SK-N-SH (cell line): ENCODE results near the gene CELSR2. TPM values are rescaled to one million over a fixed set of nuclear protein-coding genes. Genes with fewer than 3 reads are reported as not detected.
"Not testable (repeated sequence)": the region's sequence is repeated elsewhere in the genome, so short reads cannot be mapped to it uniquely, and the experiment has no call there.

Experiments
- CTCF ChIA-PET: fragments of 300-600, 350-600 bp; formaldehyde crosslinking; extraction: SDS; loops from one replicate; lab custom pipeline; 2021; lab: Yijun Ruan, JAX
- POLR2A ChIA-PET: fragments of 350-600 bp; sonication (Branson Sonifier 250); formaldehyde crosslinking; extraction: SDS; loops from one replicate; lab custom pipeline; 2020; ENCODE audit warnings: antibody characterized with exemption, inconsistent platforms; lab: Yijun Ruan, JAX
- DNase-seq: peaks from one replicate; pipeline ENCODE4 v3.0.0; 2012
- H2AFZ ChIP-seq: fragments of 200-600 bp; sonication (generic); 2 replicates; pipeline ENCODE4 v1.8.1; 2016; ENCODE audit warnings: antibody characterized with exemption, mild to moderate bottlenecking, low read depth
- H3F3A ChIP-seq: fragments of 200-600 bp; sonication (generic); replicated peaks from 2 replicates; pipeline ENCODE3; 2016; ENCODE audit warnings: antibody characterized with exemption, mild to moderate bottlenecking; ENCODE audit not compliant: insufficient read depth
- H3K27ac ChIP-seq, 2 experiments: fragments of 200-500 bp in 1 of 2; fragments of 200-600 bp in 1 of 2; sonication (Bioruptor generic) in 1 of 2; sonication (generic), shearing (Covaris generic) in 1 of 2; 2 replicates each; pipeline versions ENCODE4 v1.5.1 to v1.6.1; 2014 to 2016; ENCODE audit warnings: low read depth in 2 of 2, inconsistent platforms in 1 of 2, low read length in 1 of 2, mild to moderate bottlenecking in 1 of 2, mixed read lengths in 1 of 2
- H3K27me3 ChIP-seq: fragments of 200-600 bp; sonication (generic), shearing (Covaris generic); 2 replicates; pipeline ENCODE4 v1.6.1; 2016; ENCODE audit warnings: mixed run types; ENCODE audit not compliant: insufficient read depth
- H3K36me3 ChIP-seq, 2 experiments: fragments of 200-500 bp in 1 of 2; fragments of 200-600 bp in 1 of 2; sonication (Bioruptor generic) in 1 of 2; sonication (generic) in 1 of 2; replicated peaks in 1 of 2; 2 replicates each; pipeline versions ENCODE3 to v1.5.1; 2014 to 2016; ENCODE audit warnings: low read length in 1 of 2, mild to moderate bottlenecking in 1 of 2; ENCODE audit not compliant: insufficient read depth in 2 of 2, control insufficient read depth in 1 of 2
- H3K4me1 ChIP-seq, 2 experiments: fragments of 200-500 bp in 1 of 2; fragments of 200-600 bp in 1 of 2; sonication (Bioruptor generic) in 1 of 2; sonication (generic), shearing (Covaris generic) in 1 of 2; 2 replicates each; pipeline versions ENCODE4 v1.5.1 to v1.6.1; 2014 to 2016; ENCODE audit warnings: low read depth in 1 of 2, low read length in 1 of 2, mixed run types in 1 of 2; ENCODE audit not compliant: insufficient read depth in 2 of 2, control insufficient read depth in 1 of 2
- H3K4me2 ChIP-seq: fragments of 200-600 bp; sonication (generic), shearing (Covaris generic); 2 replicates; pipeline ENCODE4 v1.6.1; 2017; ENCODE audit warnings: mixed run types
- H3K4me3 ChIP-seq, 2 experiments: fragments of 200-500 bp in 1 of 2; fragments of 200-600 bp in 1 of 2; sonication (Bioruptor generic) in 1 of 2; sonication (generic), shearing (Covaris generic) in 1 of 2; 2 replicates each; pipeline versions ENCODE4 v1.5.1 to v1.8.1; 2014 to 2016; ENCODE audit warnings: low read depth in 2 of 2, inconsistent platforms in 1 of 2, low read length in 1 of 2, mild to moderate bottlenecking in 1 of 2, mixed read lengths in 1 of 2, moderate library complexity in 1 of 2
- H3K79me2 ChIP-seq: fragments of 200-600 bp; sonication (generic); 2 replicates; pipeline ENCODE4 v1.8.1; 2017; ENCODE audit warnings: mild to moderate bottlenecking; ENCODE audit not compliant: insufficient read depth
- H3K9ac ChIP-seq: fragments of 200-600 bp; sonication (generic); 2 replicates; pipeline ENCODE4 v1.6.1; 2017; ENCODE audit warnings: mixed run types
- H3K9me2 ChIP-seq: fragments of 200-600 bp; sonication (generic); 2 replicates; pipeline ENCODE4 v1.6.1; 2017; ENCODE audit warnings: mixed run types
- H3K9me3 ChIP-seq: fragments of 200-600 bp; sonication (generic); 2 replicates; pipeline ENCODE4 v1.6.1; 2017; ENCODE audit warnings: mixed run types, mild to moderate bottlenecking, moderate library complexity
- H4K20me1 ChIP-seq: fragments of 200-600 bp; sonication (generic); 2 replicates; pipeline ENCODE4 v1.6.1; 2017; ENCODE audit warnings: mild to moderate bottlenecking, mixed run types; ENCODE audit not compliant: insufficient read depth
- CHD2 ChIP-seq: fragments of 150-350 bp; IDR thresholded peaks from 2 replicates; pipeline ENCODE4 v1.6.1; 2018; ENCODE audit warnings: low read length; ENCODE audit not compliant: partially characterized antibody
- FOSL2 ChIP-seq: IDR thresholded peaks from 2 replicates; pipeline ENCODE4 v1.4.0; 2012; ENCODE audit warnings: low read depth, mild to moderate bottlenecking, moderate library complexity, borderline replicate concordance
- FOXJ3 ChIP-seq: sonication (generic); formaldehyde crosslinking; IDR thresholded peaks from 2 replicates; pipeline ENCODE4 v1.5.1; 2020; ENCODE audit warnings: mild to moderate bottlenecking, missing genetic modification reagents
- GATA2 ChIP-seq: sonication (generic); formaldehyde crosslinking; IDR thresholded peaks from 2 replicates; pipeline ENCODE4 v1.5.0; 2020; ENCODE audit warnings: mild to moderate bottlenecking, missing genetic modification reagents
- JUND ChIP-seq: IDR thresholded peaks from 2 replicates; pipeline ENCODE4 v1.4.0; 2012
- MEF2A ChIP-seq: IDR thresholded peaks from 2 replicates; pipeline ENCODE4 v1.4.0; 2012; ENCODE audit warnings: low read depth, borderline replicate concordance
- MXI1 ChIP-seq: IDR thresholded peaks from 2 replicates; pipeline ENCODE4 v1.6.1; 2012; ENCODE audit warnings: mild to moderate bottlenecking, low read depth, low read length, improper control_type of control experiment
- NFIC ChIP-seq: IDR thresholded peaks from 2 replicates; pipeline ENCODE4 v1.4.0; 2012; ENCODE audit warnings: borderline replicate concordance
- TCF12 ChIP-seq: IDR thresholded peaks from 2 replicates; pipeline ENCODE4 v1.4.0; 2012
- WGBS: methylation state at CpG from one replicate; pipeline ENCODE4 v1.1.6; 2017; ENCODE audit warnings: low lambda C conversion rate; 5-methylcytosine and 5-hydroxymethylcytosine counted together
- polyA plus RNA-seq, 3 experiments: library from polyadenylated mRNA; depleted of rRNA; stranded (reverse); fragments of >200 nt; gene quantifications; 2 replicates each; pipeline ENCODE4 v1.2.3, GENCODE V29; 2012
- TF ChIP-seq, protein P1 (sequence below): IDR thresholded peaks from 2 replicates; pipeline ENCODE4 v1.4.0; 2012; ENCODE audit warnings: low read depth
- TF ChIP-seq, protein P2 (sequence below): IDR thresholded peaks from 2 replicates; pipeline ENCODE4; 2012
- TF ChIP-seq, protein P3 (sequence below): fragments of 150-350 bp; IDR thresholded peaks from 2 replicates; pipeline ENCODE4 v1.6.1; 2017; ENCODE audit warnings: antibody characterized with exemption, low read length, low read depth, borderline replicate concordance

CELSR2 gene
- polyA plus RNA-seq, 1 of the 3 experiments (the other 2 are of a cell fraction): 3.5 TPM

DNA sequence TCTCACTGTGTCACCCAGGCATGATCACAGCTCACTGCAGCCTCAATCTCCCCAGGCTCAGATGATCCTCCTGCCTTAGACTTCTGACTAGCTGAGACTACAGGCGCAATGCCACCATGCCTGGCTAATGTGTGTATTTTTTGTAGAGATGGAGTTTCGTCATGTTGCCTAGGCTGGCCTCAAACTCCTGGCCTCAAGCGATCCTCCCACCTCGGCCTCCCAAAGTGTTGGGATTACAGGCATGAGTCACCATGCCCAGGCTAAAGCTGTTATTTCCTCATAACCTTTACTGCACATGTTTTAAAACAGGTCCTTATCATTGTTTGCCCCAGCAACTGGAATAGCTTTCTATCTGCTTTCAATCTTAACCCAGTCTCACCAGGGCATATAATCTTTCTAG, 32.7 kb upstream of the CELSR2 start:
- H3K27ac ChIP-seq: peak overlapping the region in 1 of 2 experiments; percentile 89; a peak in 1 of 4 replicates
- H3K9me3 ChIP-seq: no peaks in the 10 kb centered on the region
- POLR2A ChIA-PET: no interaction called here
- TF ChIP-seq MEF2A: no peak
- TF ChIP-seq FOSL2: no peak
- TF ChIP-seq MXI1: no peak
- TF ChIP-seq, protein P1, sequence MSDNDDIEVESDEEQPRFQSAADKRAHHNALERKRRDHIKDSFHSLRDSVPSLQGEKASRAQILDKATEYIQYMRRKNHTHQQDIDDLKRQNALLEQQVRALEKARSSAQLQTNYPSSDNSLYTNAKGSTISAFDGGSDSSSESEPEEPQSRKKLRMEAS: no peak
- TF ChIP-seq, protein P2, sequence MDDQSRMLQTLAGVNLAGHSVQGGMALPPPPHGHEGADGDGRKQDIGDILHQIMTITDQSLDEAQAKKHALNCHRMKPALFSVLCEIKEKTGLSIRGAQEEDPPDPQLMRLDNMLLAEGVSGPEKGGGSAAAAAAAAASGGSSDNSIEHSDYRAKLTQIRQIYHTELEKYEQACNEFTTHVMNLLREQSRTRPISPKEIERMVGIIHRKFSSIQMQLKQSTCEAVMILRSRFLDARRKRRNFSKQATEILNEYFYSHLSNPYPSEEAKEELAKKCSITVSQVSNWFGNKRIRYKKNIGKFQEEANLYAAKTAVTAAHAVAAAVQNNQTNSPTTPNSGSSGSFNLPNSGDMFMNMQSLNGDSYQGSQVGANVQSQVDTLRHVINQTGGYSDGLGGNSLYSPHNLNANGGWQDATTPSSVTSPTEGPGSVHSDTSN: no peak
- no peaks in the 10 kb centered on the region for H3K9me2 ChIP-seq
- 100% methylated on average over 2 of the region's 4 CpGs for WGBS
- peaks cover 5 to 16% of the 10 kb centered on the region in 2 experiments; a peak in 3 of 4 replicates for H3K4me1 ChIP-seq
- peaks cover 18% of the 10 kb centered on the region for H3F3A ChIP-seq
- H3K36me3 ChIP-seq: peaks cover 2 to 30% of the 10 kb centered on the region in 2 experiments
- no peaks in the 10 kb centered on the region for H3K27me3 ChIP-seq
- H3K4me3 ChIP-seq: no peak overlapping the region; a peak in 1 of 4 replicates
- peaks cover 76% of the 10 kb centered on the region for H3K79me2 ChIP-seq
- no peak overlapping the region for H3K4me2 ChIP-seq
- H4K20me1 ChIP-seq: peaks cover 53% of the 10 kb centered on the region
- CTCF ChIA-PET: interaction anchor here (0.7 kb wide), 1 partner anchor 278 kb away, joined by 3 read pairs; the partner anchor contains the start of gene CYB561D1
- DNase-seq: no peak
- H2AFZ ChIP-seq: no peak overlapping the region
- H3K9ac ChIP-seq: no peak overlapping the region

DNA sequence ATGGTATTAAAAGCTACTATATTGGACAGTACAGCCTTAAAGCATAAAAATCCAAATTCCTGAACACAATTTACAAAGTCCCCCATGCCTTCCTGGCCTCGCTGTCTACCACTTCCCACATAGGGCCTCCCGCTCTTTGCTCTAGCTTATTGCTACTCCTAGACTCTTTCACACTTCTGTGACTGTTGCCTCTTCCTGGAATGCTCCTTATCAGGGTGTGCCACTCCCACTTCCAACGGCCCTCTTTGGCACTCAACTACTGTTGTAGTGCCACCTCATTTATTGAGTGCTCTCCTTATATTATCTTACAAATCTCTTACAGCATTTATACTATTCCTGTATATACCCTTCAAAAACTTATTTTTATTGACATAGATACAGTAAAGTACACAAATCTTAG, 30.8 kb upstream of the CELSR2 start:
- Histone ChIP-seq H3F3A (peaks cover 23% of the 10 kb centered on the region), H3K36me3 (peaks cover 6 to 36% of the 10 kb centered on the region in 2 experiments), H3K9ac (no peak overlapping the region), H3K9me3 (no peaks in the 10 kb centered on the region), H3K4me2 (no peak overlapping the region), H3K9me2 (no peaks in the 10 kb centered on the region), H3K4me1 (peaks cover under 1 to 16% of the 10 kb centered on the region in 2 experiments; a peak in 3 of 4 replicates), H3K79me2 (peaks cover 93% of the 10 kb centered on the region), H2AFZ (no peak overlapping the region), H3K27me3 (no peaks in the 10 kb centered on the region), H3K27ac (no peak overlapping the region), H3K4me3 (no peak overlapping the region), H4K20me1 (peaks cover 68% of the 10 kb centered on the region)
- POLR2A ChIA-PET: no interaction called here
- CTCF ChIA-PET: interaction anchor here (0.7 kb wide), 1 partner anchor 26 kb away, joined by 4 read pairs; no protein-coding TSS in a partner anchor
- TF ChIP-seq CHD2 (no peak), FOXJ3 (CRISPR knock-in tag) (no peak), NFIC (no peak), TCF12 (no peak), GATA2 (CRISPR knock-in tag) (no peak), JUND (no peak)
- TF ChIP-seq, protein P3, sequence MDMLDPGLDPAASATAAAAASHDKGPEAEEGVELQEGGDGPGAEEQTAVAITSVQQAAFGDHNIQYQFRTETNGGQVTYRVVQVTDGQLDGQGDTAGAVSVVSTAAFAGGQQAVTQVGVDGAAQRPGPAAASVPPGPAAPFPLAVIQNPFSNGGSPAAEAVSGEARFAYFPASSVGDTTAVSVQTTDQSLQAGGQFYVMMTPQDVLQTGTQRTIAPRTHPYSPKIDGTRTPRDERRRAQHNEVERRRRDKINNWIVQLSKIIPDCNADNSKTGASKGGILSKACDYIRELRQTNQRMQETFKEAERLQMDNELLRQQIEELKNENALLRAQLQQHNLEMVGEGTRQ: no peak
- TF ChIP-seq, protein P2: no peak
- TF ChIP-seq, protein P1: no peak
- WGBS: 83% methylated on average over 3 of the region's 3 CpGs
- no peak for DNase-seq

DNA sequence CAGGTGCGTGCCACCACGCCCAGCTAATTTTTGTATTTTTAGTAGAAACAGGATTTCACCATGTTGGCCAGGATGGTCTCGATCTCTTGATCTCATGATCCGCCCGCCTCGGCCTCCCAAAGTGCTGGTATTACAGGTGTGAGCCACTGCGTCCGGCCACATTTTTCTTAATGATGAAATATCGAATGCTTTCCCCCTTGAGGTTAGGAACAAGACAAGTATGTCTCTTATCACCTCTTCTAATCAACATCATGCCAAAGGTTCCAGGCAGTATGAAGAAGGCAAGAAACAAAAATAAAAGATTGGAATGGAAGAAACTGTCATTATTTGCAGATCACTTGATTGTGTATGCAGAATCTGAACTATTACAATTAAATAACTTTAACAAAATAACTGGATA, 28.1 kb upstream of the CELSR2 start:
- DNase-seq, H3K4me3 ChIP-seq, H3K27me3 ChIP-seq, H2AFZ ChIP-seq, H3K9me2 ChIP-seq, H3K9me3 ChIP-seq, H3K9ac ChIP-seq, POLR2A ChIA-PET, H3K27ac ChIP-seq, H3K4me1 ChIP-seq, H3K4me2 ChIP-seq, CTCF ChIA-PET: not testable (repeated sequence)
- WGBS: 98% methylated on average over 9 of the region's 9 CpGs
- H3K79me2 ChIP-seq: peaks cover 95% of the 10 kb centered on the region
- peaks cover 22 to 32% of the 10 kb centered on the region in 2 experiments for H3K36me3 ChIP-seq
- H3F3A ChIP-seq: peaks cover 31% of the 10 kb centered on the region
- H4K20me1 ChIP-seq: peaks cover 64% of the 10 kb centered on the region
